GM23248 (cell line): ENCODE measurements around the gene LRRC1. TPM values are rescaled to one million over a fixed set of nuclear protein-coding genes. Genes with fewer than 3 reads are reported as not detected.

Experiments
- DNase-seq: peaks from one replicate; pipeline ENCODE4 v3.0.0-alpha.2; 2015
- H2AFZ ChIP-seq: fragments of 200-600 bp; sonication (generic); 2 replicates; pipeline ENCODE4 v1.6.1; 2016; ENCODE audit warnings: antibody characterized with exemption
- H3F3A ChIP-seq: fragments of 200-600 bp; sonication (generic); 2 replicates; pipeline ENCODE4 v1.6.1; 2016; ENCODE audit warnings: mild to moderate bottlenecking, antibody characterized with exemption, mixed run types; ENCODE audit not compliant: insufficient read depth
- H3K27ac ChIP-seq: fragments of 200-600 bp; sonication (generic); 2 replicates; pipeline ENCODE4 v1.5.1; 2016; ENCODE audit warnings: mild to moderate bottlenecking
- H3K27me3 ChIP-seq: fragments of 200-600 bp; sonication (generic); replicated peaks from 2 replicates; pipeline ENCODE4 v1.6.1; 2016; ENCODE audit warnings: mild to moderate bottlenecking; ENCODE audit not compliant: insufficient read depth
- H3K36me3 ChIP-seq: fragments of 200-600 bp; sonication (generic); 2 replicates; pipeline ENCODE4 v1.6.1; 2016; ENCODE audit warnings: low read depth, mild to moderate bottlenecking
- H3K4me1 ChIP-seq: fragments of 200-600 bp; sonication (generic); 2 replicates; pipeline ENCODE4 v1.6.1; 2016; ENCODE audit warnings: mild to moderate bottlenecking; ENCODE audit not compliant: insufficient read depth
- H3K4me2 ChIP-seq: fragments of 200-600 bp; sonication (generic); one replicate; pipeline ENCODE4 v1.6.1; 2016; ENCODE audit warnings: mild to moderate bottlenecking; ENCODE audit not compliant: unreplicated experiment
- H3K4me3 ChIP-seq: fragments of 200-600 bp; sonication (generic); 2 replicates; pipeline ENCODE4 v1.5.1; 2016; ENCODE audit warnings: mild to moderate bottlenecking
- H3K79me2 ChIP-seq: fragments of 200-600 bp; sonication (generic); 2 replicates; pipeline ENCODE4 v1.6.1; 2016; ENCODE audit warnings: mild to moderate bottlenecking; ENCODE audit not compliant: insufficient read depth
- H3K9ac ChIP-seq: fragments of 200-600 bp; sonication (generic); 2 replicates; pipeline ENCODE4 v1.6.1; 2016; ENCODE audit warnings: mild to moderate bottlenecking
- H3K9me2 ChIP-seq: fragments of 200-600 bp; sonication (generic); 2 replicates; pipeline ENCODE4 v1.6.1; 2016; ENCODE audit warnings: mixed run types, mild to moderate bottlenecking, moderate library complexity; ENCODE audit not compliant: insufficient read depth
- H3K9me3 ChIP-seq: fragments of 200-600 bp; sonication (generic); one replicate; pipeline ENCODE4 v1.6.1; 2017; ENCODE audit warnings: low read depth
- H4K20me1 ChIP-seq: fragments of 200-600 bp; sonication (generic); 2 replicates; pipeline ENCODE4 v1.6.0; 2016; ENCODE audit not compliant: insufficient read depth
- EZH2 ChIP-seq: fragments of 200-600 bp; sonication (generic); IDR thresholded peaks from 2 replicates; pipeline ENCODE4 v1.6.1; 2018; ENCODE audit warnings: antibody characterized with exemption, mild to moderate bottlenecking; ENCODE audit not compliant: insufficient read depth, poor library complexity, severe bottlenecking
- EZH2phosphoT487 ChIP-seq: fragments of 200-600 bp; sonication (generic); IDR thresholded peaks from 2 replicates; pipeline ENCODE4 v1.6.1; 2018; ENCODE audit warnings: antibody characterized with exemption, moderate library complexity, mild to moderate bottlenecking, low read depth; ENCODE audit not compliant: insufficient read depth
- WGBS, 2 experiments: methylation state at CpG; one replicate each; pipeline ENCODE4 v1.1.6; 2015 to 2017; ENCODE audit warnings: low lambda C conversion rate in 2 of 2, low coverage in 1 of 2; ENCODE audit errors: missing lambda C conversion rate in 2 of 2; 5-methylcytosine and 5-hydroxymethylcytosine counted together
- in situ Hi-C: fragments of 300-500 bp; cut with MboI; formaldehyde crosslinking; loops from 2 replicates; pipeline ENCODE4 v1.15.0; 2020
- polyA plus RNA-seq: library from polyadenylated mRNA; unstranded; fragments of >200 nt; fragmentation: Nextera tagmentation; extraction: Ambion mirVana; gene quantifications from 2 replicates; pipeline ENCODE4 v1.2.1, GENCODE V29; 2016
- total RNA-seq: library from RNA; depleted of rRNA; stranded (reverse); fragments of >200 nt; shearing (Covaris generic); gene quantifications from 2 replicates; pipeline ENCODE4 v1.2.3, GENCODE V29; 2014

Gene LRRC1
- total and polyA plus RNA-seq, 2 experiments from 2014 or later, result 3.6 to 5.6 TPM

- in situ Hi-C loops, result no loop called here
- no peaks in the 10 kb centered on the region for H3K27me3 ChIP-seq
- no peak overlapping the region for H3K9ac ChIP-seq
- H3K4me3 ChIP-seq, result no peak overlapping the region
- H3K27ac ChIP-seq, result no peak overlapping the region
- H3K4me1 ChIP-seq, result no peaks in the 10 kb centered on the region
- H3F3A ChIP-seq, result no peaks in the 10 kb centered on the region
- 79 to 85% methylated on average over 4 of the region's 4 CpGs for WGBS, 2 experiments
- H3K9me2 ChIP-seq, result no peaks in the 10 kb centered on the region
- H4K20me1 ChIP-seq, result no peaks in the 10 kb centered on the region
- H2AFZ ChIP-seq, result no peak overlapping the region
- no peaks in the 10 kb centered on the region for H3K36me3 ChIP-seq
- H3K4me2 ChIP-seq, result no peak overlapping the region
- H3K79me2 ChIP-seq, result no peaks in the 10 kb centered on the region
- TF ChIP-seq EZH2phosphoT487 (no peak), EZH2 (no peak)
- H3K9me3 ChIP-seq, result no peaks in the 10 kb centered on the region
- no peak for DNase-seq
These were observed 53.0 kb downstream of the LRRC1 start for GRCh38 chr6:53847796-53848314.

- H3K27ac ChIP-seq, result no peak overlapping the region
- no peak overlapping the region for H3K4me2 ChIP-seq
- H3F3A ChIP-seq, result no peaks in the 10 kb centered on the region
- 95 to 97% methylated on average over 2 of the region's 2 CpGs for WGBS, 2 experiments
- H3K79me2 ChIP-seq, result no peaks in the 10 kb centered on the region
- no peak overlapping the region for H2AFZ ChIP-seq
- H3K36me3 ChIP-seq, result no peaks in the 10 kb centered on the region
- H3K4me1 ChIP-seq, result no peaks in the 10 kb centered on the region
- no peak overlapping the region for H3K4me3 ChIP-seq
- no peaks in the 10 kb centered on the region for H4K20me1 ChIP-seq
- no peaks in the 10 kb centered on the region for H3K9me3 ChIP-seq
- no peak for DNase-seq
- no peaks in the 10 kb centered on the region for H3K27me3 ChIP-seq
- no peak overlapping the region for H3K9ac ChIP-seq
- in situ Hi-C loops, result no loop called here
- H3K9me2 ChIP-seq, result no peaks in the 10 kb centered on the region
- TF ChIP-seq EZH2, result no peak
- no peak for TF ChIP-seq EZH2phosphoT487
These were observed 55.7 kb downstream of the LRRC1 start for GRCh38 chr6:53850527-53850926.

- WGBS, 2 experiments, result 99 to 100% methylated on average over 2 of the region's 2 CpGs
These were observed 56.8 kb downstream of the LRRC1 start for GRCh38 chr6:53851561-53851960.

GRCh38 chr6:53852805-53853204, 58.0 kb downstream of the LRRC1 start:
- Histone ChIP-seq H3K27ac (no peak overlapping the region), H2AFZ (no peak overlapping the region), H3K27me3 (no peaks in the 10 kb centered on the region), H3K36me3 (no peaks in the 10 kb centered on the region), H3K9ac (no peak overlapping the region), H3K4me2 (no peak overlapping the region), H3K9me2 (no peaks in the 10 kb centered on the region), H3K4me3 (no peak overlapping the region), H4K20me1 (no peaks in the 10 kb centered on the region), H3F3A (no peaks in the 10 kb centered on the region), H3K4me1 (no peaks in the 10 kb centered on the region), H3K9me3 (no peaks in the 10 kb centered on the region), H3K79me2 (no peaks in the 10 kb centered on the region)
- no peak for DNase-seq
- WGBS, 2 experiments, result 56 to 60% methylated on average over 2 of the region's 2 CpGs
- in situ Hi-C loops, result no loop called here
- TF ChIP-seq EZH2, result no peak
- TF ChIP-seq EZH2phosphoT487, result no peak

More at GRCh38 chr6:53851561-53851960, 56.8 kb downstream of the LRRC1 start:
- no peaks in the 10 kb centered on the region for H3K4me1 ChIP-seq
- no peaks in the 10 kb centered on the region for H3K79me2 ChIP-seq
- H3K9me3 ChIP-seq, result no peaks in the 10 kb centered on the region
- H3K27me3 ChIP-seq, result no peaks in the 10 kb centered on the region
- no peak overlapping the region for H2AFZ ChIP-seq
- no peak overlapping the region for H3K4me2 ChIP-seq
- no peak overlapping the region for H3K4me3 ChIP-seq
- H3K27ac ChIP-seq, result no peak overlapping the region
- H3K36me3 ChIP-seq, result no peaks in the 10 kb centered on the region
- H3K9me2 ChIP-seq, result no peaks in the 10 kb centered on the region
- no peak for TF ChIP-seq EZH2
- H3F3A ChIP-seq, result no peaks in the 10 kb centered on the region
- no peak for DNase-seq
- no peaks in the 10 kb centered on the region for H4K20me1 ChIP-seq
- in situ Hi-C loops, result no loop called here
- no peak overlapping the region for H3K9ac ChIP-seq
